Measurements from ENCODE around the gene DGLUCY.

DNA sequence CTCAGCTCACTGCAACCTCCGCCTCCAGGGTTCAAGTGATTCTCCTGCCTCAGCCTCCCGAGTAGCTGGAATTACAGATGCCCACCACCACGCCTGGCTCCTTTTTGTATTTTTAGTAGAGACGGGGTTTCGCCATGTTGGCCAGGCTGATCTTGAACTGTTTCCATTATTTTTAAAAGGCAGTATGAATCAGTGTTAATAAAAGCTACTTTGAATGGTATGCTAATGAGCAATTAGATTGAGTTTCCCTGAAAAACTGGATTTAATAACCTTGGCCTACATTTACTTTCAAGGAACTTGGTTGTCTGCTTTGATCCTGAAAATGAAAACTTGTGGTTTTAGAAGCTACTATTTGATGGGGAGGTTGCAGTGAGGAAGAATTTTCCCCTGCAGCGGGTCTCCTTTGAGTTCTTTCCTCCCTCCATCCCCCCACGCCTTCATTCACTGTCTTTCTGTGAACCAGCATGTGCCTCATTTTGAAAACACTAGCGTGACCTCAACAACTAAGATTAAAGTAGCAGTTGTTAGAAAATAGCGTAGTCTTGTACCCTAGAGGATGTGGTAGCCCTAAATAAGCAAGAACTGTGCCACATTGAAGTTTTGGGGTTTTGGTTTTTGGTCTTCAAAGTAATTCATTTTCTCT is 35.7 kb upstream of the DGLUCY start:
- TF ChIP-seq CTCF (IDR thresholded peaks at IDR 0.05; ENCODE audit: borderline replicate concordance, extremely low read depth, low read length, poor library complexity, severe bottlenecking) (no peak), EZH2 (IDR thresholded peaks at IDR 0.05; ENCODE audit: borderline replicate concordance, low read depth, low read length, severe bottlenecking) (no peak)

All from DND-41 (cell line).